NCI-H1436 treated with DMSO at 0.1 percent for 48 hours (cell line): ENCODE measurements around the gene MRPL19.

ENCODE experiments used
- DNase-seq: peaks from one replicate; lab custom pipeline; 2025; lab: John Stamatoyannopoulos, UW

The MRPL19 gene

DNA sequence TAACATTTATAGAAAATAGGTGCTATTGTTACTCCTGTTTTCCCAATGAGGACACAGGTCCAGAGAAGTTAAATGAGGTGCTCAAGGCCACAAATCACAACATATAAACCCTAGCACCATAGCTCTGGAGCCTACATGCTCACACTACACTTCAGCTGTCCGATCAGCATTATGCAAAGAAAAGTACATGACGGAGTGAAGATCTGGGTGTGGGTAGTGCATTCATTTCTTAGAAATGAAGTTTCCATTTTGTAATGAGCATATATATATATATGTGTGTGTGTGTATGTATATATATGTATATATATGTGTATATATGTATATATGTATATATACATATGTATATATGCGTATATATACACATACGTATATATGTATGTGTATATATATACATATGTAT is 30.2 kb upstream of the MRPL19 start:
- DNase-seq, result no peak

DNA sequence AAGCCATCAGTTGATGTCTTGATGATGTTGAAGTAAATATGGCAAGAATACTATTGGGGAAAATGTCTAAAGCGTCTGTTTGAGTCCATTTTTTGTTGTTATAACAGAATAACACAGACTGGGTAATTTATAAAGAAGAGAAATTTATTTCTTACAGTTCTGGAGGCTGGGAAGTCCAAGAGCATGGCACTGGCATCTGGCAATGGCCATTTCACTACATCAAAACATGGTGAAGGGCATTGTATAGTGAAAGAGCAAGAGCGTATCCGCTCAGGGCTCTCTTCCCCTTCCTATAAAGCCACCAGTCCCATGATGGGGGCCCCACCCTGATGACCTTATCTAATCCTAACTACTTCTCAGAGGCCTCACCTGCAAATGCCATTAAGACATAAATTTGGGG is 29.6 kb upstream of the MRPL19 start:
- DNase-seq, result no peak

DNA sequence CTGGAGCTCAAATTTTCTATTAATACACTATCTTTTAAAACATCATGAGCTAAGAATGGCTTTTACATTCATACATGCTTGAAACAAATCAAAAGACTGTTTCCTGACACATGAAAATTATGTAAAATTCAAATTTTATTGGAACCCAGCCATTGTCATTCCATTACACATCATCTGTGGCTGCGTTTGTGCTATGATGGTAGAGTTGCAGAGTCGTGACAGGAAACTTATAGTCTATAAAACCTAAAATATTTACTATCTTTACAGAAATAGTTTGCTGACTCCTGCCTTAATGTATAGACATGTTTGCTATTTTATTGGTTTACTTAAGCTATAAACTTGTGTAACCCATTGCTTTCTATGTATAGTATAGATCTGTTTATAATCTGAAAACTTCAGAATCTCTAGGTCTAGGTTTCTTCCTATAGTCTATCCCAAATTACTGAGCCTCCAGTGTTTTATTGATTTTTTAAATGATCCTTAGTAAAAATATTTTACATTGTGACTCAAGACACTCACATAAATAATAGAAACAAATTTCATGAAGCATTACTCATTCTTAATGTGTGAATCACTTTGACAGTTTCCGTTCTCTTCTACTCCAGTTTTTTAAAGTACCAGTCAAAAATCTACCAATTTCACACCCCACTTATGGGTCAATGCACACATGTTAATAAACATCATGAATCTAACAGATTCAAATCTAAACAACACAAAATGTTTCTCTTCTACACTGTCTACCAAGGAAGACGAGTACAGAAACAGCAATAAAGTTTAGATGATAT is 26.4 kb upstream of the MRPL19 start:
- no peak for DNase-seq

DNA sequence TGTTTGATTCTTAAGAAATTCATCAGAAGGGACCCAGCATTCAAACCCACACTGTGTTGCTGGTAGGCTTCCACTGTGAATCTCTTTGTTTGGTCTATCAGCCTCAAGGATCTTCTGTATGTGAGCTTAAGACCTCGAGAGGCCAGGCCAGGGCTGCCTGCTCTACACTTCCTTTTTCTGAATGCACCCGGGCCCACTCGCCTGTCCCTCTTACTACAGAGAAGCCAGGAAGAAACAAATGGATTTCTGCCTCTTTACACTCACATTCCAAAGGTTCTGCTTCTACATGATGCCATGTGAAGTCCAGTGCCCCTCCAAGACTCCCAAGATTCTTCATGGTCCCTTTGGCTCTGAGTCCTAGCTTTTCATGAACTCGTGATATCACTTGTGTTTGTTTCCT is 25.4 kb upstream of the MRPL19 start:
- no peak for DNase-seq

DNA sequence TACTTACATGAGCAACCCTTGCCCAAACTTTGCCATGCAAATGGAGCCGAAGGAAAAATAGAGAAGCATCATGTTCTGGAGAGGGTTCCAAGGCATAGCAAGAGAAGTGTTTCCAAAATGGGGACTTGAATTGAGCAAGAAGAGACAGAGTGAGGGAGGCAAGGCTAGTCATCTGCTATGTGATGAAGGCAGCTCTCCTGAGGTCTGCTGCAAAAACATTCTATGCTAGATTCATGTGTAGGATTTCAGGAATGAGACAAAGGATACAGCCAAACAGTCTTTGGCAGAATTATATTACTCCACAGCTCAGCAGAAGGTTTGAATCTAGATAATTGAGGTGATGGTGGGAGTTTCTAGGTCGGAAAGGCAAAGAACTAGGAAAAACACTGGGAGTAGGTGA is 24.1 kb upstream of the MRPL19 start:
- no peak for DNase-seq

DNA sequence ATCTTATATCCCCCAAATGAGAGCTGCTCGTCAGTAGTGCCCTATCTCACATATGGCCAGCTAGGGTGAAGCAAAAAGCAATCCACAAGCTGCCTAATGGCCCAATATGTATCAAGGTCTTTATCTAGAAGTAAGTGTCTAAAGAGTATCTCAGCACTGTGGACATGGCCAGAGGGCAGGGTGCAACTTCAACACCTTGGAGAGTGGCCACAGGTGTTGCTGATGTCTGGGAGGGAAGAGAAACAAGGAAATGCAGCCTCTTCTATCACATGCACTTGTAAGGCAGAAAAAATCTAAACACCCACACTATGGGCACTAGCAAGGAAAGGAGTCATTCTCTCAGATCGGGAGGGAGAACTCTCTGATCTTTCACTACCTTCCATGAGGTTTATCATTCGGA is 23.7 kb upstream of the MRPL19 start:
- DNase-seq, result no peak

DNA sequence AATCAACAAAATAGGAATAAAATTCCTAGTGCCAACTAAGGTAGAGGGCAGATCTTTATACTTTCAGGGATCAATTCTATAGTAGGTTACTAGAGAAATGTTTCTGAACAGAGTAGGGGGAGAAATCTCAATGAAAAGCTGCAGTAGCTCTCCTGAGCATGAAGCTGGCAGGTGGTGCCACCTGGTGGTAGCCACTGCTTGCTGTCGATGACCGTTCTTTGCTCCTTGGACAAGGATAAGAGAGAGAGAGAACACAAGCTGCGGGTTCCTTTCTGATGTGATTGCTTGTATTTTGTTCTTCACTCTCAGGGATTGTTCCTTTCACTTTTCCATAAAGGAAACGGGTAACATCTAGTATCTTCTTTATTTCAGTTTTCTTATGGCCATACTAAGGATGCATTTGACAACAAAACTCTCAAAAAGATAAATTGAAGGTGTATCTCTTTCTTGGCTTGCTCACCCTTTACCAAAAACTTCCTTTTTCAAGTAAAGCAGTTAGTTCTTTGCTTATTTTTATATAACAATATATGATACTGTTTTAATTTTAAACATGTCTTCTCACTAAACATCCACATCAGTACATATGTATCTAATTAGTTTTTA is 18.6 kb upstream of the MRPL19 start:
- no peak for DNase-seq

DNA sequence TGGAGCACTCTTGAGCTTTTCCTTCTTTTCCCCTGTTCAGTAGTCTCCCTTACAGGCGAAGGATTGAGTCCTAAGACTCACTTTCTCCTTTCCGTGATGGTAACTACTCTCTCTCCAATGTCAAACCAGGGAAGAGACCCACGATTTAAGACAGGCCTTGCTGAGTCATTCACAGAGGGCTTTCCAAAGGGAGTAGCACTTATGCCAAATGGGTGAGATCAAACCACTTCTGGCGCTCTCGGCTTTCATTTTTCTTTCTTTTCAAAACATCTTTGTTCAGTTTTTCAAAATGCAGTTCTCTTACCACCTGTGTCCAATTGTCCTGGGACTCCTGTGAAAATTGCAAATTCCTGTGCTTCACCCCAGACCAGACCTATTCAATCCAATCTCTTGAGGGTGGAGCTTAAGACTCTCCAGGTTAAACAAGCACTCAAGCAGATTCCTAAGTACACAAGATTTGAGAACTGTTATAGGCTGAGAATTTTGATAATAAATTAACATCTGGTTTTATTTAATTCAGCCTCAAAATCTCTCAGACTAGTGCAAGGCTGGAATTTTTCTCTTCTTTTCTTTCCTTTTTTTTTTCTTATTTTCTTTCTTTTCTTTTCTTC is 14.4 kb upstream of the MRPL19 start:
- DNase-seq, result no peak

DNA sequence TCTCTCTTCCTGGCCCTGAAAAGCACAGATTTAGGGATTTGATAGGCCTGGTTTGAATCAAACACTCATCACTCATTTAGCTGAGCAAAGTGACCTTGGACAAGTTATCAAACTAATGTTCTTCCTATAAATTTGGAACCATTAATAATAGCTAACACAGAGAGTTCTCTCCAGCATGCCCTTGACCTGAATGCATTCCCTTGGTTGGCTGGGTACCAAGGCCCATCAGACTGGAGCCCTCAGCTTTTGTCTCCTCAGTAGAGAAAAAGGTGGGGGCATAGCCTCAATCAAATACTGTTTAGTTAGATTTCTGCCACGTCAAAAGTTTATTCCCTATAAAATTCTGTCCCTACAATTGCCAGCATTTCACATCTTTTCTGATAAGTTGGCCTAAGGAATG is 13.8 kb upstream of the MRPL19 start:
- no peak for DNase-seq

DNA sequence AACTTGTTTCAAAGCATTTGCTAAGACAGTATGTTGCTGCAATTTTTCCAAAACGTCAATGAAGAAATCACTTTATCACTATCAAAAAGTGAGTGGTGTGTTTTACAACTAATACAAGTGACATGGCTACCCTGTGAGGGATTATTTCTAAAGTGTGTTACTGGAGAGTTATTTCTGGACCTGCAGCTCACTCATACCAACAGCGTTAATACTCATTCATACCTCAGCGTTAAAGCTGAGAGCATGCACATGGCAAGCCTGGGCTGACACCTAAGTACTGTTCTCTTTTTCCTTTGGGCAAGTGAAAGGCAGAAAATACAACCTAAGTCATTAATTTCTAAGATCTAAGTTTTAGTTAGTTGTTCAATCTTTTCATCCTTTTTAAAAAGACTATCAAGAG is 13.0 kb upstream of the MRPL19 start:
- no peak for DNase-seq

DNA sequence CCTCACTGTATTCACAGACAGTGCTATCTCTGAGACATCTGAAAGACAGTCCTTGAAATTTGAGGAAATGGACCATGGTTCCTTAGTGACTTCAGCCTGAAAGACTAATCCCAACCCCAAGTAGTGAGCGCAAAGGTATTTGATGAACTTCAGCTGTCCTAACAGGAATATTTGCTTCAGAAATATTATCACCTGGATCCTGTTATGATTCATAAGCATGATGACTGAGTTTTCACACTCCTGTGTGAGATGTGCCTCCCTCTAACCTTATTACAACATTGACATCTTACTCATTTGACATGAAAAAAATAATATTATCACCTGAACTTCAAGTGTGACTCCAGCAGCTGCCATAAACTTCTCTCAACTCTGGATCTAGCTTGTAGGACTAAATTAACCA is 11.6 kb upstream of the MRPL19 start:
- no peak for DNase-seq

DNA sequence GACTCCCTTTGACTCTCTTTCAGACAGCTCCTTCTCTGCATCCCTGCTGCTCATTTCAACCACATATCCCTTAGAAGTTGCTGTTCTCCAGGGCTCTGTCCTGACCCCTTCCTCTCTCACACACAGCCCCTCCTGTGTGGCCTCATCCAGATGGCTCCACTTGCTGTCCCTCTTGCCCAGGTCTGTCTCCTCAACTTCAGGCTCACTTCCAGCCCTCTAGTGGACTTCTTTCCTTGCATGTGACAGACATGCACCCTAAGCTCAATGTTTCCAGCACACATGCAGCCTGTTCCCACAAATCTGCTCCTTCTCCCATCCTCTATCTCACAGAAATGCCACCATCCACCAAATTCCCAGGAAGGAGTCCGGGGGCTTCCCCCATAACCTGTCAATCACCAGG is 9.0 kb upstream of the MRPL19 start:
- no peak for DNase-seq

DNA sequence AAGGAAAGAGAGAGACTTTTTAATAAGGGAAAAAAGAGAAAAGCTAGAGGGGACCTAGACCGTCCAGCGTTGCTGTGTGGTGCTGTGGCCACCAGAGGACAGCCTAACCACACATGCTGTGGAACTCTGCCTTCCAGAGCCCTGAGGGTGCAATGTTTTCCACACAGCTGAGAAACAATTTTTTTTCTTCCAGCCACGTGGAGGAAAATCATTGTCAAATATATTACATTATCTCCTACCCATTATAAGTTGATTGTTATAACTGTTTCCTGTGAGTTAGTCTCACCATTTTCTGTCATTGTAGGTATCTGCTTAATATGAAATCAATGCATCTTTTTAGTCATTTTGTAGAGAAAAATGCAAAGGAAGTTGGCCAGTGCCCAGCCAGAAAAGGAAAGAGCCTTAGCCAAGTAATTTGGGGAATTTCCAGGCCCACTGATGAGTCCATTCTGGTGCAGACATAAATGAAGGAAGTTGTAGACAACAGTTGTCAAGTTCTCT is 5.9 kb upstream of the MRPL19 start:
- DNase-seq, result no peak

DNA sequence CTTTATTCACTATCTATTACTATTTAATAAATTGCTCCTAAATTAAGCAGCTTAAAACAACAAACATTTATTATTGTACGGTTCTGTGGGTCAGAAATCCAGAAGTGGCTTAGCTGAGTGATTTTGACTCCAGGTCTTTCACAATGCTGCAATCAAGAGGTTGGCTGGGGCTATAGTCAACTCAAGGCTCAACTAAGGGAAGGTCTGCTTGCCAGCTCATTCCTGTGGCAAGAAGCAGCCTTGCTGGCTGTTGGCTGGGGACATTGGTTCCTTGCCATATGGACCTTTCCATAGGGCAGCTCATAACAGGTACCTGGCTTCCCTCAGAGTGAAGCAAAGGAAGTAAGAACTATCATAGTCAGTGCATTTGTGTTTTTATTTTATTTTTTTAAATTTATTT is 5.0 kb upstream of the MRPL19 start:
- DNase-seq, result no peak

DNA sequence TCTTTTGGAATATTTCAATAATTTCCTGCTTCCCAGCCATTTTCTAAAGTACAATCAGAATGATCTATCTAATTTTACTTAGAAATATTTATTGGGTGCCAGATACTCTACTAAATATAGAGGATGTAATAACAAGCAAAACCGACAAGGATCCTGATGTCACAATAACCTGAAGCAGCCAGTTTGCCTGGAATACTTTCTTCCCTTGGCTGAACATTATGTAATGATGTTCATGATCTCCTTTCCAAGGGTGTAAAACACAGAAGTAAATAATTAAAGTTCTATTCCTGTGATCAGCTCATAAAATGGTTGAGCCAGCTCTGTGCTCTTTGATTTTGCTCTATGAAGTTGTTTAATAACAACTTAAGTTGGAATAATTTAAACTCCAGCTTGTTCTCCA is 2.6 kb upstream of the MRPL19 start:
- DNase-seq, result no peak

DNA sequence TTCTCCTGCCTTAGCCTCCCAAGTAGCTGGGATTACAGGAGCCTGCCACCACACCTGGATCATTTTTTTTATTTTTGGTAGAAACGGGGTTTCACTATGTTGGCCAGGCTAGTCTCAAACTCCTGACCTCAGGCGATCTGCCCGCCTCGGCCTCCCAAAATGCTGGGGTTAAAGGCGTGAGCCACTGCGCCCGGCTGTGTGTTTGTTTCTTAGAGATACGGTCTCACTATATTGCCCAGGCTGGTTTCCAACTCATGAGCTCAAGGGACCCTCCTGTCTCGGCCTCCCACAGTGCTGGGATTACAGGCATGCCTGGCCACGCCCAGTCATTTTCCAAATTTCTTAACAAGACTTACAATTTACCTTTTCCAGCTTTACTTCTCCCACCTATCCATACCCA is 940 bp upstream of the MRPL19 start:
- no peak for DNase-seq

DNA sequence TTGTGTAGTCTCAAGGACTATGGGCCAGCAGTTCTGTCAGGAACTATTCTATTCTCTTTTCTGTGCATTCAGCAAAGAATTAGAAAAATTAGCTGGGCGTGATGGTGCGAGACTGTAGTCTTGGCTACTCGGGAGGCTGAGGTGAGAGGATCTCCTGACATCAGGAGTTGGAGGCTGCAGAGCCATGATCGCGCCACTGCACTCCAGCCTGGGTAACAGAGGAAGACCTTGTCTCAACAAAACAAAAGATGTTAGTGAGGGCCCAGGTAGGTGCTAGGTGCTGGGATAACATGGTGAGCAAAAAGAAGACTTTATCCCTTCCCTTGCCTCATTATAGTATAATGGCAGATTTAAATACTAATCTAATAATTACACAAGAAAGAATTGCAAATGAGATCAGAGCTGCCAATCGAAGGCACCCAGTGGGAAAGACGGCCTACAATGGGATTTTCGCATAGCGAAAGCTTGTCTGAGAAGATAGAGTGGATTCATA is 447 bp upstream of the MRPL19 start:
- DNase-seq, result no peak

DNA sequence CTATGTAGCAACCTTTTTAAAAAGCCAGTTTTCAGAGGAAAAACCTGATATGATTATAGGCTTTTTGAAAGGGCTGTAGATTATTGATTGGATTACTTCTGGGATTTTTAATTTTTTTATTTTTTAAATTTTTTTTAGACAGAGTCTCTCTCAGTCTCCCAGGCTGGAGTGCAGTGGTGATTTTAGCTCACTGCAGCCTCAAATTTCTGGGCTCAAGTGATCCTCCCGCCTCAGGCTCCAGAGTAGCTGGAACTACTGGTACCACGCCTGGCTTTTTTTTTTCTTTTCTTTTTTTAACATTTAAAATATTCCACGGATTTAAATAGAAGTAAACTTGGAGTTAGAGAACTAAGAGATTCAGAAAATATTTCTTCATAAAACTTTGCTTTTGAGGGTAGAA is 1.2 kb downstream of the MRPL19 start:
- no peak for DNase-seq

DNA sequence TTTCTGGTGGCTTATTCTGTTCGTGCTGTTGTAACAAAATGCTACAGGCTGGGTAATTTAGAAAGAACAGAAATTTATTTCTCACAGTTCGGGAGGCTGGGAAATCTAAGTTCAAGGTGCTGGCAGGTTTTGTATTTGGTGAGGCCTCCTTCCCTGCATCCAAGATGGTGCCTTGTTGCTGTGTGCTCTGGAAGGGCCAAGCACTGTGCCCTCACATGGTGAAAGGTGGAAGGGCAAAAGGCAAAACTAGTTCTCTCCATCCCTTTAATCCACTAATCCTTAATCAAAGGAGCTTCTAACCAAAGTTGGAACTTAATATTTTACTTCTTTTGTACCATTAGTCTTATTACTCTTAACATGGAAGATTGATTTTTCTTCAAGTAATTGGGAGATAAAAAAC is 7.4 kb downstream of the MRPL19 start:
- DNase-seq, result no peak

DNA sequence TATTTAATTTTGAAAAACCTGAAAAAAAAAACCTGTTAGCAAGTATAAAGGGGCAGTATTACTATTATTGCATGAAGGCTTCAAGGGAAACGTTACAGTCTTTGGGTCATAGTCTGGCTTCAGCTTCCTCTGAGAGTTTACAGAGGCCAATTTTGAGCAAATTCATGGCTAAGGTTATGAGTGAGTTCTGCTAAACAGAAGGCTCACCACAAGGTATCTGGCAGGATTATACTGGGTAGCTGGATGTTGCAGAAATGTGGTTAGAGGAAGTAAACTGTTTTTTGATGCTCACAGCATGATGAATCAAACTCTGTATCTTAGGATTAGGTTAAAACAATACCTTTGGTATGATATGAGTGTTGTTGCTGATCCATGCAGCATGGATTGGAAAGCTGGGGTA is 9.3 kb downstream of the MRPL19 start:
- no peak for DNase-seq

DNA sequence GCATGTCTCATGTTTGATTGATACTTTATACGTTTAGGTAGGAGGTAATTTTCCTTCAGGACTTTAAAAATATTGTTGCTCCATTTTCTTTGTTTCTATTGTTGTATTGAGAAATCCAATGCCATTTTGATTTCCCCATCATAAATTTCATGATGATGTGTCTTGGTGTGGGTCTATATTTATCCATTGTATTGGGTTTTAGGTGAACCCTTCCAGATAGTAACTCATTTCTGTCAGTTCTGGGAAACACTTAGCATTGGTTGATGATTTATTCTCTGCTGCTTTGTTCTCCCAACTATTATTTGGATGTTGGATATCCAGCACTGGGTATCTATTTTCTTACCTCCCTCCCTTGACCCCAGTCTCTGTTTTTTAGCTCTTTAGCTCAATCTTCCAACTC is 10.0 kb downstream of the MRPL19 start:
- no peak for DNase-seq

DNA sequence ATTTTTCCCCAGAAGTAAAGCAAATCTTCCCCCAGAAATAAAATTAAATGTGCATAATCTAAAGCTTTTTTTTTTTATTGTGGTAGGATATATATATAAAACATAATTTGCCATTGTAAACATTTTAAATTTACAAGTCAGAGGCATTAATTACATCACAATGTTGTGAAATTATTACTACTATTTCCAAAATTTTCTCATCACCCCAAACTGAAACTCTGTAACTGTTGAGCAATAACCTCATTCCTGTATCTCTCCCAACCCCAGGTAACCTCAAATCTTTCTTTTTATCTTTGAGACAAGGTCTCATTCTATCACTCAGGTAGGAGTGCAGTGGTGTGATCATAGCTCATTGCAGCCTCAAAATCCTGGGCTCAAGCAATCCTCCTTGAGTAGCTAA is 11.2 kb downstream of the MRPL19 start:
- no peak for DNase-seq

DNA sequence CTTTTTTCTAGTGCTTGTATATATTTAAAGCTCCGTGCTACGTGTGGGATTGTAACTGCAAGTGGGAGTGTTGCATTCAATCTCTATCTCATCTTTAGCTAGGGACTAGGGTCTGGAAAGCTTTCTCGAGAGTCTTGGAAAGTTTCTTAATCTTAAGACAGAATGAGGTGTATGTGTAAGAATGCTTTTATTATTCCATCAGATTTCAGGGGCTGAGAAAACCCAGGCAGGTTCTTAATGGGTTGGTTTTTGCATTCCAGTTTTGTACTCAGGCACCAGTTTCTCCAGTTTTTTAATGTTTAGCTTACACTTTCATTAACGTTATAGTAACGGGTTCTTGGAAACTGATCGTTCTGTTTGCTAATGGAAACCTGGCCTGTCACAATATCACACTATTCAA is 20.3 kb downstream of the MRPL19 start:
- no peak for DNase-seq
